Esophagus squamous epithelium (tissue), 4 donors: Measurements from ENCODE around the gene GOLGB1.

Source experiments
- CTCF ChIP-seq, 6 experiments: fragments of 450-650 bp in 4 of 6; fragments of 200-600 bp in 2 of 6; sonication (generic) in 2 of 6; IDR thresholded peaks; one replicate each; pipeline ENCODE4 v1.5.1; 2016 to 2019; ENCODE audit warnings: antibody characterized with exemption in 6 of 6, mild to moderate bottlenecking in 4 of 6, moderate library complexity in 4 of 6
- POLR2A ChIP-seq, 4 donors: fragments of 450-650 bp; IDR thresholded peaks; one replicate each; pipeline ENCODE4 v1.6.1; 2017; ENCODE audit warnings: antibody characterized with exemption in 4 of 4, mild to moderate bottlenecking in 4 of 4, moderate library complexity in 3 of 4

DNA sequence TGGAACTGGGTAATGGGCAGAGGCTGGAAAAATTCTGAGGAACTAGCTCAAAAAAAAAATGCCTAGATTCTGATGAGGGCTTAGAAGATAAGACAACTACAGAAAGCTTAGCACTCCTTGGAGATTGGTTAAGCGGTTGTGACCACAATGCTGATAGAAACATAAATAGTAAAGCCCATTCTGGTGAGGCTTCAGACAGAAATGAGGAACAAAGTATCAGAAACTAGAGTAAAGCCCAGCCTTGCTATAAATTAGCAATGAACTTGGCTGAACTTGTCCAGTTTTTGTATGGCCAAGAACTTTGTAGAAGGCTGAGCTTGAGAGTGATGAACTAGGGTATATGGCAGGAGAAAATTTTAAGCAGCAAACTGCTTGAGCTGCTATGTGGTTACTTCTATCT is 25.4 kb downstream of the GOLGB1 start:
- TF ChIP-seq CTCF (IDR thresholded peaks at IDR 0.05) (no peak), POLR2A (IDR thresholded peaks at IDR 0.05) (no peak)
